Activated CD8-positive, alpha-beta T cell treated with anti-CD3 and anti-CD28 coated beads for 36 hours (primary cell): ENCODE data around the gene TSC2. TPM values are rescaled to one million over a fixed set of nuclear protein-coding genes. Genes with fewer than 3 reads are reported as not detected.
"Not testable (repeated sequence)": the region's sequence is repeated elsewhere in the genome, so short reads cannot be mapped to it uniquely, and the experiment has no call there.

Source experiments
- ATAC-seq: fragments of 200-7000 bp; cut with Tn5 transposase; one replicate; pipeline ENCODE4 v1.10.0; 2021; ENCODE audit warnings: mild to moderate bottlenecking, moderate library complexity
- CTCF ChIA-PET: fragments of 350-600 bp; sonication (Branson Sonifier 250); formaldehyde crosslinking; loops from one replicate; lab custom pipeline; 2021; ENCODE audit warnings: antibody characterized with exemption; lab: Charles Lee
- POLR2A ChIA-PET: fragments of 350-600 bp; sonication (Branson Sonifier 250); formaldehyde crosslinking; loops from one replicate; lab custom pipeline; 2021; ENCODE audit warnings: antibody characterized with exemption; lab: Charles Lee
- DNase-seq: peaks from one replicate; pipeline ENCODE4 v3.0.0-alpha.2; 2020
- H3K27ac Mint-ChIP-seq: one replicate; pipeline ENCODE4 v1.8.0; 2021; ENCODE audit warnings: mild to moderate bottlenecking, mixed read lengths
- H3K27me3 Mint-ChIP-seq: one replicate; pipeline ENCODE4 v1.8.0; 2021; ENCODE audit warnings: mixed read lengths
- H3K36me3 Mint-ChIP-seq: one replicate; pipeline ENCODE4 v1.8.0; 2021; ENCODE audit warnings: low read depth, mixed read lengths
- H3K4me1 Mint-ChIP-seq: one replicate; pipeline ENCODE4 v1.8.0; 2021; ENCODE audit warnings: low read depth, mixed read lengths
- H3K4me3 Mint-ChIP-seq: one replicate; pipeline ENCODE4 v1.8.0; 2021; ENCODE audit warnings: mild to moderate bottlenecking, moderate library complexity, mixed read lengths
- H3K9me3 Mint-ChIP-seq: one replicate; pipeline ENCODE4 v1.8.0; 2021; ENCODE audit warnings: mixed read lengths
- CTCF ChIP-seq: fragments of 200-600 bp; IDR thresholded peaks from one replicate; pipeline ENCODE4 v1.8.0; 2022; ENCODE audit warnings: antibody characterized with exemption, mild to moderate bottlenecking
- intact Hi-C: fragments of 100-400 bp; cut with micrococcal nuclease; formaldehyde crosslinking; loops from one replicate; pipeline ENCODE4 v1.10.0; 2022
- total RNA-seq, 2 experiments: library from RNA; stranded (reverse); gene quantifications; one replicate each; pipeline ENCODE4 v1.2.3, GENCODE V29; 2021

The TSC2 gene
- total RNA-seq, 2 experiments from 2014 or later: 54.4 to 57.3 TPM

GRCh38 chr16:2122429-2122828, 74.6 kb downstream of the TSC2 start:
- H3K27ac Mint-ChIP-seq: no peak overlapping the region
- ATAC-seq (no peak), DNase-seq (no peak)
- no peak for TF ChIP-seq CTCF
- intact Hi-C loops: no loop called here
- no peaks in the 10 kb centered on the region for H3K27me3 Mint-ChIP-seq
- no peaks in the 10 kb centered on the region for H3K9me3 Mint-ChIP-seq
- CTCF ChIA-PET: interaction anchor here (1.0 to 1.7 kb wide), 2 partner anchors 18 to 100 kb away, joined by 3 to 5 read pairs; no protein-coding TSS in a partner anchor
- H3K36me3 Mint-ChIP-seq: no peaks in the 10 kb centered on the region
- no peak overlapping the region for H3K4me3 Mint-ChIP-seq
- peaks cover 12% of the 10 kb centered on the region for H3K4me1 Mint-ChIP-seq
- POLR2A ChIA-PET: no interaction called here

GRCh38 chr16:2122934-2123683, 75.3 kb downstream of the TSC2 start:
- CTCF ChIA-PET: not testable (repeated sequence)

GRCh38 chr16:2123706-2124376, 76.1 kb downstream of the TSC2 start:
- H3K9me3 Mint-ChIP-seq, H3K27me3 Mint-ChIP-seq, H3K36me3 Mint-ChIP-seq, POLR2A ChIA-PET, CTCF ChIA-PET, H3K27ac Mint-ChIP-seq, H3K4me3 Mint-ChIP-seq, intact Hi-C loops, ATAC-seq, DNase-seq: not testable (repeated sequence)
- peaks cover 16% of the 10 kb centered on the region for H3K4me1 Mint-ChIP-seq

More at GRCh38 chr16:2122934-2123683, 75.3 kb downstream of the TSC2 start:
- H3K27me3 Mint-ChIP-seq, POLR2A ChIA-PET, DNase-seq, H3K27ac Mint-ChIP-seq, intact Hi-C loops, H3K4me3 Mint-ChIP-seq, ATAC-seq, H3K36me3 Mint-ChIP-seq, H3K9me3 Mint-ChIP-seq: not testable (repeated sequence)
- peaks cover 12% of the 10 kb centered on the region for H3K4me1 Mint-ChIP-seq

- ATAC-seq, CTCF ChIA-PET, DNase-seq, H3K36me3 Mint-ChIP-seq, H3K27me3 Mint-ChIP-seq, H3K4me3 Mint-ChIP-seq, H3K27ac Mint-ChIP-seq, POLR2A ChIA-PET, H3K9me3 Mint-ChIP-seq, intact Hi-C loops: not testable (repeated sequence)
- peaks cover 18% of the 10 kb centered on the region for H3K4me1 Mint-ChIP-seq
These were observed 76.5 kb downstream of the TSC2 start for GRCh38 chr16:2124377-2124693.

- CTCF ChIA-PET, H3K4me3 Mint-ChIP-seq, DNase-seq, H3K9me3 Mint-ChIP-seq, H3K27me3 Mint-ChIP-seq, POLR2A ChIA-PET, H3K27ac Mint-ChIP-seq, H3K36me3 Mint-ChIP-seq, intact Hi-C loops, ATAC-seq: not testable (repeated sequence)
- peaks cover 19% of the 10 kb centered on the region for H3K4me1 Mint-ChIP-seq
These were observed 77.1 kb downstream of the TSC2 start for GRCh38 chr16:2124694-2125444.

- ATAC-seq, H3K27me3 Mint-ChIP-seq, H3K27ac Mint-ChIP-seq, CTCF ChIA-PET, H3K9me3 Mint-ChIP-seq, H3K4me3 Mint-ChIP-seq, DNase-seq, intact Hi-C loops, H3K36me3 Mint-ChIP-seq, POLR2A ChIA-PET: not testable (repeated sequence)
- peaks cover 19% of the 10 kb centered on the region for H3K4me1 Mint-ChIP-seq
These were observed 77.8 kb downstream of the TSC2 start for GRCh38 chr16:2125609-2126008.

GRCh38 chr16:2126161-2126743, 78.5 kb downstream of the TSC2 start:
- H3K27ac Mint-ChIP-seq, H3K9me3 Mint-ChIP-seq, H3K27me3 Mint-ChIP-seq, CTCF ChIA-PET, ATAC-seq, H3K36me3 Mint-ChIP-seq, H3K4me3 Mint-ChIP-seq, DNase-seq, intact Hi-C loops, POLR2A ChIA-PET: not testable (repeated sequence)
- peaks cover 19% of the 10 kb centered on the region for H3K4me1 Mint-ChIP-seq

GRCh38 chr16:2126928-2127556, 79.3 kb downstream of the TSC2 start:
- H3K27me3 Mint-ChIP-seq, ATAC-seq, DNase-seq, intact Hi-C loops, H3K36me3 Mint-ChIP-seq, CTCF ChIA-PET, H3K4me3 Mint-ChIP-seq, H3K27ac Mint-ChIP-seq, POLR2A ChIA-PET, H3K9me3 Mint-ChIP-seq: not testable (repeated sequence)
- peaks cover 16% of the 10 kb centered on the region for H3K4me1 Mint-ChIP-seq

- H3K4me3 Mint-ChIP-seq, POLR2A ChIA-PET, H3K36me3 Mint-ChIP-seq, ATAC-seq, DNase-seq, H3K27ac Mint-ChIP-seq, intact Hi-C loops, CTCF ChIA-PET, H3K9me3 Mint-ChIP-seq, H3K27me3 Mint-ChIP-seq: not testable (repeated sequence)
- peaks cover 16% of the 10 kb centered on the region for H3K4me1 Mint-ChIP-seq
These were observed 80.0 kb downstream of the TSC2 start for GRCh38 chr16:2127630-2128280.

GRCh38 chr16:2129251-2129650, 81.5 kb downstream of the TSC2 start:
- H3K27ac Mint-ChIP-seq: peak overlapping the region; percentile 91
- H3K27me3 Mint-ChIP-seq, H3K4me3 Mint-ChIP-seq, intact Hi-C loops, CTCF ChIA-PET, POLR2A ChIA-PET, ATAC-seq, DNase-seq, H3K36me3 Mint-ChIP-seq, H3K9me3 Mint-ChIP-seq: not testable (repeated sequence)
- peaks cover 16% of the 10 kb centered on the region for H3K4me1 Mint-ChIP-seq
